BLaER1 treated with 17β-estradiol and CSF1 and Interleukin-3, amounts not matched to agents 10 nM and 100 nM (cell line): Measurements from ENCODE around the gene SNX14.
A peak's percentile ranks its signal among the peaks of the same experiment; 100 is the strongest.

Experiments used
- H3K27ac ChIP-seq, 11 experiments: shearing (Covaris generic); formaldehyde crosslinking; 2 replicates each; pipeline ENCODE4 v1.8.1; 2022
- H3K27me3 ChIP-seq, 11 experiments: shearing (Covaris generic); formaldehyde crosslinking; 2 replicates each; pipeline ENCODE4 v1.8.1; 2022
- H3K36me3 ChIP-seq, 11 experiments: shearing (Covaris generic); formaldehyde crosslinking; 2 replicates each; pipeline ENCODE4 v1.8.1; 2022
- H3K4me1 ChIP-seq, 10 experiments: shearing (Covaris generic); formaldehyde crosslinking; 2 replicates each; pipeline ENCODE4 v1.8.1; 2022
- H3K4me2 ChIP-seq, 11 experiments: shearing (Covaris generic); formaldehyde crosslinking; 2 replicates each; pipeline ENCODE4 v1.8.1; 2022
- H3K4me3 ChIP-seq, 10 experiments: shearing (Covaris generic); formaldehyde crosslinking; 2 replicates each; pipeline ENCODE4 v1.8.1; 2022
- H3K9ac ChIP-seq, 11 experiments: shearing (Covaris generic); formaldehyde crosslinking; 2 replicates each; pipeline ENCODE4 v1.8.1; 2022
- H3K9me3 ChIP-seq, 11 experiments: shearing (Covaris generic); formaldehyde crosslinking; replicated peaks in 1 of 11; 2 replicates each; pipeline ENCODE4 v1.8.1; 2022
- H4K20me1 ChIP-seq, 11 experiments: shearing (Covaris generic); formaldehyde crosslinking; 2 replicates each; pipeline ENCODE4 v1.8.1; 2022
- Cebpa-rat ChIP-seq, 11 experiments: shearing (Covaris generic); IDR thresholded peaks; 2 replicates each; pipeline ENCODE4 v1.8.1; 2022

Gene SNX14

GRCh38 chr6:85506441-85507093, 87.1 kb downstream of the SNX14 start:
- H3K4me2 ChIP-seq = no peak overlapping the region
- no peaks in the 10 kb centered on the region for H3K4me1 ChIP-seq
- peaks cover 4 to 33% (median 16%) of the 10 kb centered on the region in 11 experiments; a peak in 12 of 22 replicates for H3K36me3 ChIP-seq
- H4K20me1 ChIP-seq = no peaks in the 10 kb centered on the region
- H3K9me3 ChIP-seq = no peaks in the 10 kb centered on the region
- no peak overlapping the region for H3K9ac ChIP-seq
- no peaks in the 10 kb centered on the region for H3K27me3 ChIP-seq
- H3K27ac ChIP-seq = no peak overlapping the region
- no peak overlapping the region for H3K4me3 ChIP-seq
- no peak for TF ChIP-seq Cebpa-rat (IDR thresholded peaks at IDR 0.05)

GRCh38 chr6:85498596-85499258, 94.9 kb downstream of the SNX14 start:
- no peak for TF ChIP-seq Cebpa-rat (IDR thresholded peaks at IDR 0.05)
- Histone ChIP-seq H3K4me2 (peak overlapping the region in 3 of 11 experiments; percentile 5 to 19 (median 12); a peak in 1 of 22 replicates), H3K4me3 (no peak overlapping the region), H3K36me3 (peaks cover 0 to 15% (median 3%) of the 10 kb centered on the region in 11 experiments; a peak in 3 of 22 replicates), H3K27me3 (no peaks in the 10 kb centered on the region), H3K9me3 (peaks cover 10 to 32% (median 18%) of the 10 kb centered on the region in 11 experiments), H3K4me1 (peaks cover 0 to 8% (median 0%) of the 10 kb centered on the region in 10 experiments; a peak in 5 of 20 replicates), H3K27ac (no peak overlapping the region), H3K9ac (no peak overlapping the region), H4K20me1 (no peaks in the 10 kb centered on the region)

GRCh38 chr6:85496856-85497255, 96.8 kb downstream of the SNX14 start:
- Histone ChIP-seq H3K27me3 (no peaks in the 10 kb centered on the region), H3K9ac (no peak overlapping the region), H3K27ac (no peak overlapping the region), H4K20me1 (no peaks in the 10 kb centered on the region), H3K4me3 (no peak overlapping the region), H3K4me2 (no peak overlapping the region), H3K9me3 (peaks cover 10 to 32% (median 18%) of the 10 kb centered on the region in 11 experiments), H3K4me1 (peaks cover 0 to 8% (median 0%) of the 10 kb centered on the region in 10 experiments; a peak in 5 of 20 replicates), H3K36me3 (peaks cover 0 to 10% (median 0%) of the 10 kb centered on the region in 11 experiments; a peak in 3 of 22 replicates)
- no peak for TF ChIP-seq Cebpa-rat (IDR thresholded peaks at IDR 0.05)

- Histone ChIP-seq H3K4me2 (no peak overlapping the region), H3K4me3 (no peak overlapping the region), H3K36me3 (peaks cover 0 to 10% (median 0%) of the 10 kb centered on the region in 11 experiments; a peak in 3 of 22 replicates), H3K9ac (no peak overlapping the region), H3K27ac (no peak overlapping the region), H4K20me1 (no peaks in the 10 kb centered on the region), H3K27me3 (no peaks in the 10 kb centered on the region), H3K9me3 (peaks cover 10 to 32% (median 18%) of the 10 kb centered on the region in 11 experiments), H3K4me1 (peaks cover 0 to 8% (median 0%) of the 10 kb centered on the region in 10 experiments; a peak in 5 of 20 replicates)
- no peak for TF ChIP-seq Cebpa-rat (IDR thresholded peaks at IDR 0.05)
Observed at GRCh38 chr6:85496009-85496579, 97.6 kb downstream of the SNX14 start.

GRCh38 chr6:85494547-85495536, 98.8 kb downstream of the SNX14 start:
- no peak overlapping the region for H3K9ac ChIP-seq
- H4K20me1 ChIP-seq = no peaks in the 10 kb centered on the region
- H3K27ac ChIP-seq = no peak overlapping the region
- no peak overlapping the region for H3K4me3 ChIP-seq
- peaks cover 0 to 8% (median 0%) of the 10 kb centered on the region in 10 experiments; a peak in 5 of 20 replicates for H3K4me1 ChIP-seq
- peaks cover 10 to 32% (median 18%) of the 10 kb centered on the region in 11 experiments for H3K9me3 ChIP-seq
- TF ChIP-seq Cebpa-rat (IDR thresholded peaks at IDR 0.05) = no peak
- H3K36me3 ChIP-seq = peaks cover 0 to 12% (median 0%) of the 10 kb centered on the region in 11 experiments; a peak in 3 of 22 replicates
- H3K4me2 ChIP-seq = no peak overlapping the region
- no peaks in the 10 kb centered on the region for H3K27me3 ChIP-seq

GRCh38 chr6:85493389-85493788, 100.3 kb downstream of the SNX14 start:
- H3K27me3 ChIP-seq = no peaks in the 10 kb centered on the region
- no peak for TF ChIP-seq Cebpa-rat (IDR thresholded peaks at IDR 0.05)
- H4K20me1 ChIP-seq = no peaks in the 10 kb centered on the region

GRCh38 chr6:85490516-85491248, 103.0 kb downstream of the SNX14 start:
- Histone ChIP-seq H3K27ac (no peak overlapping the region), H3K4me3 (no peak overlapping the region), H3K4me1 (no peaks in the 10 kb centered on the region), H3K4me2 (no peak overlapping the region), H4K20me1 (no peaks in the 10 kb centered on the region), H3K9ac (no peak overlapping the region), H3K36me3 (peaks cover 0 to 7% (median 0%) of the 10 kb centered on the region in 11 experiments; a peak in 2 of 22 replicates), H3K9me3 (no peaks in the 10 kb centered on the region), H3K27me3 (no peaks in the 10 kb centered on the region)
- TF ChIP-seq Cebpa-rat (IDR thresholded peaks at IDR 0.05) = no peak

More at GRCh38 chr6:85493389-85493788, 100.3 kb downstream of the SNX14 start:
- Histone ChIP-seq H3K4me1 (no peaks in the 10 kb centered on the region), H3K9ac (no peak overlapping the region), H3K4me2 (no peak overlapping the region), H3K36me3 (peaks cover 0 to 12% (median 0%) of the 10 kb centered on the region in 11 experiments; a peak in 3 of 22 replicates), H3K9me3 (peaks cover 10 to 27% (median 18%) of the 10 kb centered on the region in 11 experiments), H3K4me3 (no peak overlapping the region), H3K27ac (no peak overlapping the region)

- Histone ChIP-seq H4K20me1 (no peaks in the 10 kb centered on the region), H3K4me3 (no peak overlapping the region), H3K4me1 (peaks cover 7 to 16% (median 13%) of the 10 kb centered on the region in 10 experiments), H3K27ac (no peak overlapping the region), H3K27me3 (no peaks in the 10 kb centered on the region), H3K9ac (no peak overlapping the region), H3K36me3 (no peaks in the 10 kb centered on the region; a peak in 2 of 22 replicates), H3K4me2 (no peak overlapping the region), H3K9me3 (no peaks in the 10 kb centered on the region)
- TF ChIP-seq Cebpa-rat (IDR thresholded peaks at IDR 0.05) = no peak
Observed at GRCh38 chr6:85484948-85485347, 108.7 kb downstream of the SNX14 start.
